Measurements from ENCODE around the gene FZR1.
"Not testable (repeated sequence)": the region's sequence is repeated elsewhere in the genome, so short reads cannot be mapped to it uniquely, and the experiment has no call there.

The FZR1 gene

DNA sequence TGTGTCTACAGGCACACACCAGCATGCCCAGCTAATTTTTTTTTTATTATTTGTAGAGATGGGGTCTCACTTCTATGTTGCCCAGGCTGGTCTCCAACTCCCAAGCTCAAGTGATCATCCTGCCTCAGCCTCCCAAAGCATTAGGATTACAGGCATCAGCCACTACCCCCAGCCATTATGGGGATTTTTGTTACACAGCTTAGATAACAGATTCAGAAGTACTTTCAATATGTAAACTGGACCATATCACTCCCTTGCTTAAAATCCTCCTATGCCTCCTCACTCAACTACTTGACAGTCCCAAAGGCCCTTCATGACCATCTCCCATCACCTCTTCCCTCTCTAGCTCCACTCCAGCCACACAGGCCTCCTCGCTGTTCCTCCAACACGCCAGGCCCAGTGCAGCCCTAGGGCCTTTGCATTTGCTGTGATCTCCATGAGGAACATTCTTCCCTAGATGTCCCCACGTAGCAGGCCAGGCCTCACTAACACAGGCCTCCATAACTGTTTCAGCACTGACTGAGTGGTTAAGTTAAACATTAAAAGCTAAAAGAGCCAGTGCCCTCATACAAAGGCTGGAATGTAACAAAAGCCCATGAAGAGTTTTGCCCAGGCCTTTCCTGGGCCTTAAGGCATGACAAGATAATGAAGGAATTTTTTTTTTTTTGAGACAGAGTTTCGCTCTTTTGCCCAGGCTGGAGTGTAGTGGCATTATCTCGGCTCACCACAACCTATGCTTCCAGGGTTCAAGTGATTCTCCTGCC, 8.2 kb upstream of the FZR1 start:
- no peak for DNase-seq

GRCh38 chr19:3499738-3500428, 6.2 kb upstream of the FZR1 start:
- DNase-seq, result no peak

DNA sequence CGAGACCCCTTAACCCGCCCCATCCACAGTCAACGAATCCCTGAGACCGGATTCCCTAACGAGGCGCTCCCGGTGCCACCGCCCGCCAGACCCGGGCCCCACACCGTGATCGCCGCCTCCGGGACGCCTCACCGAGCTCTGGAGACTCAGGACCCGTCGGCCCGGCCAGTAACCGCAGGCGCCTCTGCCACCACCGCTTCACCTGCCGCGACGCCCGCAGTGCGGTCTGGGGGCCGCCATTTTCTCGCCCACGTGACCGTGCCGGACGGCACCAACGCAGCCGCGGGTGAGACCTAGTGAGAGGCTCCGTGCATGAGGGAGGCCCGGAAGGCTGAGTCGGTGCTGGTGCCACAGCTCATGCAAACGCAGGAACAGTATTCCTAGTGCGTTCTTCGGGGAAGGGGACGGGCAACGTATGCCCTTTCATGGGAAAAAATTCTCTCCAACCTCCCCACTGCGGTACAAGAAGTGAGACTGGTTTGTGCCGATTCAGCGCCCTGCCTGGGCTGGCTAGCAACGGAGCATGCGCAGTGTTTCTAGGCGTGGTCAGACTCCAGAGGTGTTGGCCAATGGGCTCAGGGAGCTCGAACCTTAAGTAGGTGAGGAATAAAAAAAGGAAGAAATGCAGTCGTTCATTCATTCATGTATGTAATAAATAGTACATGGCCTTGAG, 5.5 kb upstream of the FZR1 start, which contains the start of gene DOHH:
Gene DOHH (minus strand): TSS at position 246 of the 673 bp plus-strand sequence. CDS start 3,860 bp downstream, outside the sequence.
- DNase-seq, result peak; percentile 96 to 98

DNA sequence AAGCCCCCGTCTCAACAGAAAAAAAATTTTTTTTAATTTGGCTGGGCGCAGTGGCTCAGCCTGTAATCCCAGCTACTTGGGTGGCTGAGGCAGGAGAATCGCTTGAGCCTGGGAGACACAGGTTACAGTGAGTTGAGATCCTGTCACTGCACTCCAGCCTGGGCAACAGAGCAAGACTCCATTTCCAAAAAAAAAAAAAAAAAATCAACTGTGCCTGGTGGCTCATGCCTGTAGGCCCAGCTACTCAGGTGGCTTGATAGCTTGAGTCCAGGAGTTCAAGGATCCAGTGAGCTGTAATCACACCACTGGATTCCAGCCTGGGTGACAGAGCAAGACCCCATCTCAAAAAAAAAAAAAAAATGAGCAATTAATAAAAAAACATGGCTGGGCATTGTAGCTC, 4.3 kb upstream of the FZR1 start:
- DNase-seq, result no peak

GRCh38 chr19:3503036-3503572, 3.0 kb upstream of the FZR1 start:
- no peak for DNase-seq

DNA sequence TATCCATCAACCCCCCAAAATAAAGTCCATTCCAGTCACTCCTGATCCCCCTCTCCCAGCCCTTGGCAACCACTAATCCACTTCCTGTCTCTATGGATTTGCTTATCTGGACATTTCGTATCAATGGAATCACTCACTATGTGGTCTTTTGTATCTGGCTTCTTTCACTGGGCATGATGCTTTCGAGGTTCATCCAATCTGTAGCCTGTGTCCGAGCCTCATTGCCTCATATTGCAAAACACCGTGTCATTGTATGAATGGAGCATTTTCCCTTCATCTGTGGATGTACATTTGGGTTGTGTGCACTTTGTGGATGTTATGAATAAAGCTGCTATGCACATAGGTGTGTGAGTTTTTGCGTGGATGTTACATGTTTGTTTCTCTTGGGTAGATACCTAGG, 1.4 kb upstream of the FZR1 start:
- DNase-seq, result no peak

- DNase-seq, result no peak
Measured at GRCh38 chr19:3506384-3507340, 551 bp downstream of the FZR1 start.

DNA sequence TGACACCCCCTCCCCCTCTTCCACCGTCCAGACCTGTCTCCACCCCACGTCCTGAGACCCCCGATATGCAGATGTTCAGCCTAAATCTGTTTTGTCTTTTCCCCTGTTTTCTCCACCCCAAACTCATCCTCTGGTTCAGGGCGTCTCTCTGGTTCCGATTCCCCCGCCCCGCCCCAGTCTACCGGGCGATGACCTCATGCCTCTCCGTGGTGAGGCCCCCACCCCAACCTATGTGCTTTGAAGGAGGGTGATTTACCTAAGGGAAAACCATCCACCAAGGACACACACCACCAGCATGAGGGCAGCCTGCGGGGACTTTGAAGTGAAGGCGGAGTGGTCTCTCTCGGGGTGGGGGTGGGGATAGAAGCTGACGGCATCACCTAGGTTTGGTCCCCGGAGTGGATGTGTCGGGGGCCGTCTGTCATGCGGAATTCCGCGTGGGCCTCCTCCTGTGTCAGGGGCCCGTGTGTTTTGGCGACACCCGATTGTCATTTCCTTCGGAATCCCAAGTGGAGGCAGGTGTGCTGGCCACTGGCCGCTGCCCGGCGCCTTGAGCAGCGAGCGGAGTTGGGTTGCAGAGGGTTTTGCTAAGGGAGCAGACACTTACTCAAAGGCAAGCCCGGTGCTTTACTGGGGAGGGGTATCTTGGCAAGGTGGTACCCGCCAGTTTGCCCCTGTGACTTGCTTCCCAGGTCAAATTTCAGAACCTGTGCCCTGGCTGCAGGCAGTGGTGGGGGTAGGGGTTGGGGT, 1.4 kb downstream of the FZR1 start:
- no peak for DNase-seq

- not testable (repeated sequence) for DNase-seq
Measured at GRCh38 chr19:3508121-3508661, 2.1 kb downstream of the FZR1 start.

DNA sequence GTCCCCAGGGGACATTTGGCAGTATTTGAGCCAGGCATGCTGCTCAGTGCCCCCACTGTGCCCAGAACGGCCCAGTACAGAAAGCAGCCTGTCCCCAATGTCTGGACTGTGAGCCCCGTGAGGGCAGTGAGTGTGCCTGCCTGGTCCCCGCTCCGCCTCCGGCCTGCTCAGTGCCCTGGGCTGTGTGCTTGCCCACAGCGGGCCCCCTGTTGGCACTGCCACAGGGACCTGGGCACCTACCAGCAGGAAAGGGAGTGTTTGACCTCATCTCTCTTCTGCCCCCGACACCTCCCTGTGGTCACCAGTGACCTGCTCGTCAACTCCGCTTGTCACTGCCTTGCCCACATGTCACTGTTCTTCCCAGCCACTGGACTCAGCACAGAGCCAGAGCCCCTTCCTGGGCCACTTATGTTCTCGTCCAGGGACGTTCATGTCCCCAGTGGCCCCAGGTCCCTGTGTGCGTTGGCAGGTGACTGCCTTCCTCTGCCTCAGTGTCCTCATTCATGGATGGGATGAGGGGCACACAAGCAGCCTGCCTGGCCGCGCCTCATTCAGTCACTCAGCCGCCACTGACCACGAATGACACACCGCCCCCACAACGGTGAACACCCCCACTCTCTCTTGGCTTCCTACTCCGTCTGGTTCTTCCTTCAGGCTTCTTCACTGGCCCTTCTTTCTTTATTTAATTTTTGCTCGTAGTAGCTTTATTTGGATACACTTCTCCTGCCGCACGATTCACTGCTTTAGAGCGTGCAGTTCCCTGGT, 2.8 kb downstream of the FZR1 start:
- DNase-seq, result no peak

GRCh38 chr19:3509566-3509989, 3.5 kb downstream of the FZR1 start:
- DNase-seq, result no peak

DNA sequence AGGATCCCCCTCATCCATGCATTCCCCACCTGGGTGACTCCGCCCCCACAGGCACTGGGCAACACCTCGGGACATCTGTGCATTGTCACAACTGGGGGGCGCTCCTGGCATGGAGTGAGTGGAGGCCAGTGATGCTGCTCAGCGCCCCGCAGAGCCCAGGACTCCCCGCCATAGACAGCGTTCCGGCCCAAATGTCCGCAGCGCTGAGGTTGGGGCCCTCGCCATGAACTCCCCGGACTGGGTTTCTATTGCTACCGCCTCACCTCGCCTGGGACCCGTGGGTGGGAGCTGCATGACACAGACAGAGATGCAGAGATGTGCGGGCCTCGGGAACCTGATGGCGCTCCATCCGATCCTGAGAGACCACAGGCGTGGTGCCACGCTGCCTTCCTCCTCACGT, 4.6 kb downstream of the FZR1 start:
- no peak for DNase-seq

- no peak for DNase-seq
Measured at GRCh38 chr19:3511506-3512251, 5.6 kb downstream of the FZR1 start.

GRCh38 chr19:3512562-3513228, 6.6 kb downstream of the FZR1 start:
- DNase-seq, result no peak

- no peak for DNase-seq
Measured at GRCh38 chr19:3513229-3514140, 7.4 kb downstream of the FZR1 start.

GRCh38 chr19:3514930-3515329, 8.8 kb downstream of the FZR1 start:
- no peak for DNase-seq

DNA sequence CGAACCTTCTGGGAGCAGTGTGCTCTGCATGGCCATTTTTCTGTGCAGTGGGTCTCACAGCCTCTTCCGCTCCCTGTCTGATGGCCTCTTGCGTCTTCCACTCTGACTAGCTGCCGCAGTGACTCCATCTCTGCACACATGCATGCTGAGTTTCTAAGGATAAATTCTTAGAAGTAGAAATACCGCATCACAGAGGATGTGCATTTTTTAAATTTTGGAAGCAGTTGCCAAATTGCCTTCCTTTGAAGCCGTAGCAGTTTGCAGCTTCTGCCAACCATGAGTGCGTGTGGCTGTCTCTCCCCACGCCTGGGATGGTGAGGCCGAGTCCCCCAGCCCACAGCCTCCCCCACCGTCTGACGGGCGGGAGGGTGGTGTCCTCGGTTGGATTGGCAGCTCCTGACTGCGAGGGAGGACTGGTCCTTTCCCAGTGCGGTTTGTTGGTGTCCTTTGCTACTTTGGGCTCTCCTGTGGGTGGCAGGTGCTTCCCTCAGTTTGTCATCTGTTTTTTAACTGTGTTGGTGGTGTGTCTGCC, 9.8 kb downstream of the FZR1 start:
- DNase-seq, result no peak
